Measurements from ENCODE around the gene SPEM3.

Gene SPEM3

DNA sequence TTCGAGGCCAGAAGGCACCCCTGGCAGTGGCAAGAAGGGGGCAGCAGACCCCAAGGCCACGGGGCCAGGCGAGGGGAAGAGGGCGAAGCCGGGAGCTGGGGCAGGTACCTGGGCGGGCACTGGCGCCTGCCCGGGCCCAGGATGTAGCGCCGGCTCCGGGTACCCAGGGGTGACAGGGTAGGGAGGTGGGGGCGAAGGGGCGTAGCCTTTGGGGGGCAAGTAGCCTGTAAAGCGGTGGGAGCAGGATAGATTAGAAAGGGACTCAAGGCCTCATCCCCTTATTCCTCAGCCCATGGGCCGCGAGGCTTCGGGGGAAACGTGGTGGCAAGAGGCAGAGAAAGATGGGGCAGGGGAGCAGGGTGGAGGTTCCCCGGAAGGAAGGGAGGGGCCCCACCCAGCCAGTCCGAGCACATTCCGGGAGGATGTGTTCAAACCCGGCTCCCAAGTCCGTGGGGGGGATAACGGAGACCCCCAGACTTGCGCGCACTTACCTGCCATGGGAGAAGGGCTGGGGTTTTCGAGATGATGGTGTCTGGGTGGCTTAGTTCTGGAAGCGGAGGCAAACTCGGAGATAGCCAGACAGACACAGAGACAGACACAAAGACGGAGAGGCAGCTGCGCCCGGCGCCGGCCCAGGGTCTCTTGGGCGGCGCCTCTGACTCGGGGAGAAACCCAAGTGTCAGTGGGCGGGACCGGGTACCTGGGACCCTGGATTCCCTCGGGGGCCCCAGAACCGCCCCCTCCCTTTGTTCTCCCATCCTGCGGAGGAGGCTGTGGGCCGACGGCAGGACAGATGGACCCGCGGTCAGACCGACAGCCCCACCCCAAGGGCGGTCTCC, 34.8 kb upstream of the SPEM3 start:
- peak overlapping the region; percentile 89 to 96 for H3K27ac ChIP-seq
- no peak for DNase-seq (ENCODE audit: low spot score)

DNA sequence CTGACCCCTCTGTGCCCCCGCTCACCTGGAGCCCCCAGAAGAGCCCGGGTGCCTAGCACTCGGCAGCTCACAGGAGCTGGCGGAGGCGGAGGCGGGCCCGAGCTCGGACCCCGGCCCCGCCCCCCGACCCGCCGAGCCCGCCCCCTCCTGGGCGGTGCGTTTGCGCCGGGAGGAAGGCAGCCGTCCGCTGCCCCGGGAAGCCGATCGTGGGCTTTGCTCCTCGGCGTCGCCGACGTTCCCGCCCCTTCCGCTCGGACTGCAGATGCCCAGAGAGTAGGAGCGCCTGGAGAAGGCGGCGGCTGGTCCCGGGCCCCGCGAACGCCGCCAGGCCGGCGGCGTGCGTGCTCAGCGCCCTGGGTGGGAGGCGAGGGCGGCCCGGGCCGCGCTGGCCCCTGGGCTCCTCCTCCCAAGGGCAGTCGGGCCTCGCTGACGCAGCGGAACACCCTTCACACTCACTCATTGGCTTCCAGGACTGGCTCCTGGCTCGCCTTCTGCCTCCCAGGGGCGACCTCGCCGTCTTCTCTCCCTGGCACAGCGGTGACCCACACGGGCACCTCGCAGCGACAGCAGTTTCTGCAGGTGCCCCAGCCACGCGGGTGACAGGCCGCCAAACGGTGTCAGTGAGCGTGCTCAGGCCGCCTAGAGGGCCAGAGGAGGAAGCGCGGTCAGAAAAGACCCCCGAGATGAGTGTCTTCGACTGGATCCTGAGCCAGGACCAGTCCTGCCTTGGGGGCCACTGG, 34.0 kb upstream of the SPEM3 start, which contains the start of gene PLSCR3:
PLSCR3 (minus strand) TSS at position 74 of the 740 bp plus-strand sequence. CDS start 415 bp downstream, outside the sequence.
- H3K27ac ChIP-seq: peak within 1 kb of the TSS; percentile 89 to 96
- DNase-seq (ENCODE audit: low spot score): peak; percentile 90
- TF ChIP-seq, protein P1, sequence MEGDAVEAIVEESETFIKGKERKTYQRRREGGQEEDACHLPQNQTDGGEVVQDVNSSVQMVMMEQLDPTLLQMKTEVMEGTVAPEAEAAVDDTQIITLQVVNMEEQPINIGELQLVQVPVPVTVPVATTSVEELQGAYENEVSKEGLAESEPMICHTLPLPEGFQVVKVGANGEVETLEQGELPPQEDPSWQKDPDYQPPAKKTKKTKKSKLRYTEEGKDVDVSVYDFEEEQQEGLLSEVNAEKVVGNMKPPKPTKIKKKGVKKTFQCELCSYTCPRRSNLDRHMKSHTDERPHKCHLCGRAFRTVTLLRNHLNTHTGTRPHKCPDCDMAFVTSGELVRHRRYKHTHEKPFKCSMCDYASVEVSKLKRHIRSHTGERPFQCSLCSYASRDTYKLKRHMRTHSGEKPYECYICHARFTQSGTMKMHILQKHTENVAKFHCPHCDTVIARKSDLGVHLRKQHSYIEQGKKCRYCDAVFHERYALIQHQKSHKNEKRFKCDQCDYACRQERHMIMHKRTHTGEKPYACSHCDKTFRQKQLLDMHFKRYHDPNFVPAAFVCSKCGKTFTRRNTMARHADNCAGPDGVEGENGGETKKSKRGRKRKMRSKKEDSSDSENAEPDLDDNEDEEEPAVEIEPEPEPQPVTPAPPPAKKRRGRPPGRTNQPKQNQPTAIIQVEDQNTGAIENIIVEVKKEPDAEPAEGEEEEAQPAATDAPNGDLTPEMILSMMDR (IDR thresholded peaks at IDR 0.05): no peak
- peak within 1 kb of the TSS; percentile 93 for H3K4me3 ChIP-seq

More for the DNA sequence above, 34.8 kb upstream of the SPEM3 start:
- H3K4me3 ChIP-seq: peak overlapping the region; percentile 93
- TF ChIP-seq, protein P1 (IDR thresholded peaks at IDR 0.05): no peak

DNA sequence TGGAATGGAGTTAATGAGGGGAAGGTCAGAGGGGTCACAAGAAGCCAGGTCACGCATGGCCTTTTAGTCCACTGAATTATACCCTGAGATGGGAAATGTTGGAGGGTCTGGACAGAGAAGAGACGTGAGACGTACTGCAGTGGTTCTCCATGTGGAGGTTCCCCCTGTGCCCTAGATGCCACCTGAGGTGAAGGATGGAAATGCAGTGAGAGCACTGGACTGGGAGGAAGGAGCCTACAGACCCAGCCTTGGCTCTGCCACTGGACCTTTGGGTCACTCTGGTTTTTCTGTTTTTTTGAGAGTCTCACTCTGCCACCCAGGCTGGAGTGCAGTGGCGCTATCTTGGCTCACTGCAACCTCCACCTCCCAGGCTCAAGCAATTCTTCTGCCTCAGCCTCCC, 32.5 kb upstream of the SPEM3 start:
- no peak overlapping the region for H3K4me3 ChIP-seq
- H3K27ac ChIP-seq: no peak overlapping the region
- TF ChIP-seq, protein P1 (IDR thresholded peaks at IDR 0.05): no peak
- no peak for DNase-seq (ENCODE audit: low spot score)

DNA sequence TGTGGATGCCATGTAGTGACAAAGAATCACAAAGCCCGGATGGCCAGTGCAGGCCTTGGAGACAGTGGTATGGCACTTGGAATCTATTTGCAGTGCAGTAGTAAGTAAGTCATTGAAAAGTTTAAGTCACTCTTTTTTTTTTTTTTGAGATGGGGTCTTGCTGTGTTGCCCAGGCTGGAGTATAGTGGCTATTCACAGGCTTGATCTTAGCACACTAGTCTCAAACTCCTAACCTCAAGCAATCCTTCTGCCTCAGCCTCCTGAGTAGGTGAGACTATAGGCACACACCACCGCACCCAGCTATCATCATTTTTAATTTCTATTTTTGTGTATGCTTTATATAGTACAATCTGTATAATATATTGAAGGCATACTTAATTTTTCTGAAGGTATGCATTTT, 30.0 kb upstream of the SPEM3 start:
- H3K27ac ChIP-seq: no peak overlapping the region
- DNase-seq (ENCODE audit: low spot score): no peak
- TF ChIP-seq, protein P1 (IDR thresholded peaks at IDR 0.05): no peak
- H3K4me3 ChIP-seq: no peak overlapping the region

DNA sequence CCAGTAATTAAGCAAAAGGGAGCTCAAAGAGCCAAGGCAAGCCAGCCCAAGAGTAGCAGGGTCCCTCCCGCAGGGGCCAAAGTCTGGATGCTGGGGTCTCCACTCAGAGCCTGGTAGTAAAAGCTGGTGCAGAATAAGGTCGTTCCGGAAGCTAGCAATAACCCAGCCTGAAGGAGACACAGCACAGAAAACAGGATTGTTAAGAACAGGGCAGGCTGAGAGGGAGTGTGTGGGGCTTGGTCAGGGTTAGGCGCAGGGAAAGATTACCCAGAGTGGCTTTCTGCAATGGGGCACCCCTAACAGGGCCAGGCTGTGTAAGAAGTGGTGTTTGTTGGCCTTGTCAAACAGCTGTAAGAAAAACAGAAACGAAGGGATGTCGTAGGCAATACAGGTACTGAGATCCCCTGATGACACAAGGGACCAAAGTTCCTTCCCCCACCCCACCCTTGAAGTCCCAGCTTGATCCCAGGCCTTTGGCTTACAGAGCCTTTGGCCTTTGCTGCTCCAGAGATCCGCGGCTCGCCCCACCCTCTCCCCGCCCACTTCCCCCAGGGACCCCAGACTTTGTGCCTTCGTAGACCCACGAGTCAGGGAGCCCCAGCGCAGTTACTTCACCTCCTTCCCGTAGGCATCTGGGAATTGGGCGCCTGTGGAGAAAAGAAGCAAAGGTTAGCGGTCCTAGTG, 25.5 kb upstream of the SPEM3 start:
- TF ChIP-seq, protein P1 (IDR thresholded peaks at IDR 0.05): no peak
- no peak for DNase-seq (ENCODE audit: low spot score)
- Histone ChIP-seq H3K4me3 (peak overlapping the region; percentile 90), H3K27ac (peak overlapping the region; percentile 73 to 98)

DNA sequence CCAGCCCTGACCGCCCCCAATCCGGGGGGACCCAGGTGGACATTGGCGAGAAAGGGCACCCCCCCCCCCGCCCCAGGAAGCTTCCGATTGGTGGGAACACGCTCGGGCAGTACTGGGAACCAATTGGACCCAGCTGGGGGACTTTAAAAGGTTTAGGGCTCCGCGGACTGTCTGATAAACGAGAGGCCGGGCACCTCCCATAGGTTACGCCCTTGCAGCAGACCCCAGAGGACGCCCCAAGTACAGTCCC, 25.0 kb upstream of the SPEM3 start:
- TF ChIP-seq, protein P1 (IDR thresholded peaks at IDR 0.05): no peak

More for the DNA sequence above, 25.0 kb upstream of the SPEM3 start:
- H3K4me3 ChIP-seq: peak overlapping the region; percentile 90
- H3K27ac ChIP-seq: peak overlapping the region; percentile 73 to 98
- no peak for DNase-seq (ENCODE audit: low spot score)

Measured in coronary artery (tissue), 2 donors.